Sigmoid colon (tissue), 4 donors: ENCODE measurements around the gene NUDT14.

Source experiments
- CTCF ChIP-seq, 4 experiments: fragments of 450-650 bp in 3 of 4; fragments of 200-600 bp in 1 of 4; IDR thresholded peaks; one replicate each; pipeline ENCODE4 v1.5.1; 2016 to 2019; ENCODE audit warnings: antibody characterized with exemption in 4 of 4, mild to moderate bottlenecking in 3 of 4, moderate library complexity in 2 of 4
- POLR2AphosphoS5 ChIP-seq, 4 donors: sonication (generic); formaldehyde crosslinking; IDR thresholded peaks; one replicate each; pipeline ENCODE4 v1.6.1; 2017; ENCODE audit warnings: antibody characterized with exemption in 4 of 4

GRCh38 chr14:105153739-105154475, 27.2 kb downstream of the NUDT14 start:
- TF ChIP-seq POLR2AphosphoS5 (IDR thresholded peaks at IDR 0.05), result no peak
- TF ChIP-seq CTCF (IDR thresholded peaks at IDR 0.05), result no peak
